ENCODE data around the gene PEAK1. TPM values are rescaled to one million over a fixed set of nuclear protein-coding genes. Genes with fewer than 3 reads are reported as not detected.
"Not testable (repeated sequence)": the region's sequence is repeated elsewhere in the genome, so short reads cannot be mapped to it uniquely, and the experiment has no call there.

Gene PEAK1
- total and polyA plus RNA-seq, 2 experiments from 2014 or later = 15.8 to 42.0 TPM

- H3K27ac ChIP-seq = no peak overlapping the region
- no peaks in the 10 kb centered on the region for H3K36me3 ChIP-seq
- no peaks in the 10 kb centered on the region for H3K27me3 ChIP-seq
- no peak overlapping the region for H3K4me3 ChIP-seq
- no peaks in the 10 kb centered on the region for H3K9me3 ChIP-seq (ENCODE audit: low read depth)
- no peak for TF ChIP-seq CTCF (IDR thresholded peaks at IDR 0.05; ENCODE audit: low read depth, low read length)
- no peak for DNase-seq (ENCODE audit: low read depth in 1 of 2, low spot score in 1 of 2)
- peaks cover 22% of the 10 kb centered on the region for H3K4me1 ChIP-seq (ENCODE audit: low read depth)
These were observed 241.5 kb downstream of the PEAK1 start for GRCh38 chr15:77178411-77178810.

GRCh38 chr15:77176148-77176547, 243.8 kb downstream of the PEAK1 start:
- not testable (repeated sequence) for H3K4me3 ChIP-seq; H3K9me3 ChIP-seq (ENCODE audit: low read depth); H3K27ac ChIP-seq; H3K27me3 ChIP-seq; DNase-seq (ENCODE audit: low read depth in 1 of 2, low spot score in 1 of 2); H3K36me3 ChIP-seq
- H3K4me1 ChIP-seq (ENCODE audit: low read depth) = peaks cover 15% of the 10 kb centered on the region

- no peaks in the 10 kb centered on the region for H3K9me3 ChIP-seq (ENCODE audit: low read depth)
- no peaks in the 10 kb centered on the region for H3K4me1 ChIP-seq (ENCODE audit: low read depth)
- H3K4me3 ChIP-seq = no peak overlapping the region
- TF ChIP-seq CTCF (IDR thresholded peaks at IDR 0.05; ENCODE audit: low read depth, low read length) = no peak
- no peak overlapping the region for H3K27ac ChIP-seq
- DNase-seq (ENCODE audit: low read depth in 1 of 2, low spot score in 1 of 2) = no peak
- no peaks in the 10 kb centered on the region for H3K36me3 ChIP-seq
- H3K27me3 ChIP-seq = no peaks in the 10 kb centered on the region
These were observed 246.4 kb downstream of the PEAK1 start for GRCh38 chr15:77173487-77173886.

- Histone ChIP-seq H3K4me3 (no peak overlapping the region), H3K4me1 (ENCODE audit: low read depth) (no peaks in the 10 kb centered on the region), H3K36me3 (no peaks in the 10 kb centered on the region), H3K27me3 (no peaks in the 10 kb centered on the region), H3K9me3 (ENCODE audit: low read depth) (no peaks in the 10 kb centered on the region), H3K27ac (no peak overlapping the region)
- no peak for DNase-seq (ENCODE audit: low read depth in 1 of 2, low spot score in 1 of 2)
- TF ChIP-seq CTCF (IDR thresholded peaks at IDR 0.05; ENCODE audit: low read depth, low read length) = no peak
These were observed 248.5 kb downstream of the PEAK1 start for GRCh38 chr15:77171221-77171967.

GRCh38 chr15:77168616-77169015, 251.3 kb downstream of the PEAK1 start:
- no peaks in the 10 kb centered on the region for H3K4me1 ChIP-seq (ENCODE audit: low read depth)
- no peak for TF ChIP-seq CTCF (IDR thresholded peaks at IDR 0.05; ENCODE audit: low read depth, low read length)
- no peaks in the 10 kb centered on the region for H3K9me3 ChIP-seq (ENCODE audit: low read depth)
- H3K27me3 ChIP-seq = no peaks in the 10 kb centered on the region
- no peak overlapping the region for H3K4me3 ChIP-seq
- peak in 1 of 2 donors; percentile 54 for DNase-seq (ENCODE audit: low read depth in 1 of 2, low spot score in 1 of 2)
- H3K36me3 ChIP-seq = no peaks in the 10 kb centered on the region
- H3K27ac ChIP-seq = no peak overlapping the region

GRCh38 chr15:77168141-77168540, 251.8 kb downstream of the PEAK1 start:
- no peaks in the 10 kb centered on the region for H3K27me3 ChIP-seq
- no peaks in the 10 kb centered on the region for H3K36me3 ChIP-seq
- H3K27ac ChIP-seq = no peak overlapping the region
- no peak for TF ChIP-seq CTCF (IDR thresholded peaks at IDR 0.05; ENCODE audit: low read depth, low read length)
- no peaks in the 10 kb centered on the region for H3K9me3 ChIP-seq (ENCODE audit: low read depth)
- DNase-seq (ENCODE audit: low read depth in 1 of 2, low spot score in 1 of 2) = no peak
- no peak overlapping the region for H3K4me3 ChIP-seq
- no peaks in the 10 kb centered on the region for H3K4me1 ChIP-seq (ENCODE audit: low read depth)

Data from cardiac muscle cell (in vitro differentiated cells and primary cell).